NCI-H526 (cell line): ENCODE data around the gene RAET1G.
"Not testable (repeated sequence)": the region's sequence is repeated elsewhere in the genome, so short reads cannot be mapped to it uniquely, and the experiment has no call there.

ENCODE experiments used
- DNase-seq, 2 experiments: peaks; one replicate each; lab custom pipeline; 2025; lab: John Stamatoyannopoulos, UW

The RAET1G gene

GRCh38 chr6:149897015-149897697 lies 25.8 kb downstream of the RAET1G start:
- no peak for DNase-seq

GRCh38 chr6:149896491-149896890 lies 26.4 kb downstream of the RAET1G start:
- no peak for DNase-seq

- no peak for DNase-seq
Observed at GRCh38 chr6:149895833-149896271, 27.1 kb downstream of the RAET1G start.

DNA sequence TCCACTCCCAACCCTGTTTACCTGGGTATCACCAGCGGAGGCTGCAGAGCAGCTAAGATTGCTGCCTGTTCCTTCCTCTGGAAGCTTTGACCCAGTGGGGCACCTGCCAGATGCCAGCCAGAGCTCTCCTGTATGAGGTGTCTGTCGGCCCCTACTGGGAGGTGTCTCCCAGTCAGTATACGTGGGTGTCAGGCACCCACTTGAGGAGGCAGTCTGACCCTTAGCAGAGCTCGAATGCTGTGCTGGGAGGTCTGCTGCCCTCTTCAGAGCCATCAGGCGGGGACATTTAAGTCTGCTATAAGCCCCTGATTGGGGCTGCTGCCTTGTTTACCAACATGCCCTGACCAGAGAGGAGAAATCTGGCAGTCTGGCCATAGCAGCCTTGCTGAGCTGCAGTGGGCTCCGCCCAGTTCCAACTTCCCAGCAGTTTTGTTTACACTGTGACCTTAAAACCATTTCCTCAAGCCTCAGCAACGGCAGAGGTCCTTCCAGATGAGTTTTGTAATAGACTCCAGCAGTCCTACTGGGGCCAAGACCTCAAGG lies 27.8 kb downstream of the RAET1G start:
- peak in 1 of 2 experiments; percentile 33 for DNase-seq

DNA sequence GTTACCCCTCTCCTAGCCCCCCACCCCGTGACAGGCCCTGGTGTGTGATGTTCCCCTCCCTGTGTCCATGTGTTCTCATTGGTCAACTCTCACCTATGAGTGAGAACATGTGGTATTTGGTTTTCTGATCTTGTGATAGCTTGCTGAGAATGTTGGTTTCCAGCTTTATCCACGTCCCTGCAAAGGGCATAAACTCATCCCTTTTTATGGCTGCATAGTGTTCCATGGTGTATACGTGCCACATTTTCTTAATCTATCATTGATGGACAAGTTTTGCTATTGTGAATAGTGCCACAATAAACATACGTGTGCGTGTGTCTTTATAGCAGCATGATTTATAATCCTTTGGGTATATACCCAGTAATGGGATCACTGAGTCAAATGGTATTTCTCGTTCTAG lies 31.1 kb downstream of the RAET1G start:
- DNase-seq: not testable (repeated sequence)

DNA sequence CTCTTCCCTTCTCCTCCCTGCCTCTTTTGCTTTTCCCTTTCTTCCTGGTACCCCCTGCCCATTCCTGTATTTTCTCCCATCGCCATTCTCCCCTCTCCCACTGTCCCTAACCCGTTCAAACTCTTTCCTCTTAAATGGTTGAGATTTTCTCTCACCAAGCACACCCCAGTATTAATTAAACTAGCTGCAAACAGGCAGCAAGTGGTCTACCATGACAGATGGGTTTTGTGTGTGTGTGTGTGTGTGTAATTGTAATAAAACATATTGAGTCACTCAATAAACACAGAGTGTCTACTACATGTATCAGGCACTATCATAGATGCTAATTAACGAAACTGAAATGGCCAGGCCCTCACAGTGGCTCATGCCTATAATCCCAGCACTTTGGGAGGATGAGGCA lies 31.7 kb downstream of the RAET1G start:
- no peak for DNase-seq

DNA sequence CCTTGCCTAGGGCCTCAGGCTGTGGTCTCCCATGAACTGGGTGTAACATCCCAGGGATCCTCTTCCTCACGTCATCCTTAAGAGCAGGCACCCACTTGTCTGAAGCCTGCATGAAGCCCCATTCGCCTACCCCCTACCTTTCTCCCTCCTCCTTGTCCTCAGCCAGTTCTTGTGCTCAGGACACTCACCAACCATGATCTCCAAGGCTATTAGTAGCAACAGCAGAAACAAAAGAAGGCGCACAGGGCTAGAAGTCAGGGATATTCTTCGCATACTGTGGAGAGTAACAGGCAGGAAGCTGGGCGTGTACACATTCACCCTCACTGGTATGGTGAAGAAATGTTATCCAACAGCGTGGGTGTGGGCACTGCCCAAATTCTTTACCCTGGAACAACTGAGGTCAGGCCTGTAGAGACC lies 32.3 kb downstream of the RAET1G start:
- DNase-seq: no peak

- DNase-seq: no peak
Observed at GRCh38 chr6:149889326-149889725, 33.6 kb downstream of the RAET1G start.

GRCh38 chr6:149888659-149889058 lies 34.3 kb downstream of the RAET1G start:
- no peak for DNase-seq

GRCh38 chr6:149888093-149888492 lies 34.8 kb downstream of the RAET1G start:
- DNase-seq: no peak

DNA sequence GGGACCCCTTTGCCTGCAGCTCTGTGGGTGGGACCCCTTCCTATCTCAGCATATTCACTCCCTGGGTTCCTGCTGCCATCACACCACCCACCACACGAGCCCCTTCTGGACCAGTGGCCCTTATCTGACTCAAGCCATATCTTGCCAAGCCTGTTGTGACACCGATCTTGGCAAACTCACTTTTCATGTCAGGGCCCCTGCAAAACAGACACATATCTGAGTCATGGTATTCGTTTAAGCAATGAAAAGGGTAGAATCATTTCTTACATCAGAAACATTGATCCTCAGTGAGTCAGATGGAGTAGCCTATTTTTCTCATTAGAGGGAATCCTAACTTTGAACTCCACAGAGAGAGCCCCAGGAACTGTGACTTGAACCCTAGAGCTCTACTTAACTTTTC lies 35.6 kb downstream of the RAET1G start:
- no peak for DNase-seq

- no peak for DNase-seq
Observed at GRCh38 chr6:149885888-149886287, 37.0 kb downstream of the RAET1G start.

GRCh38 chr6:149884617-149885016 lies 38.3 kb downstream of the RAET1G start:
- no peak for DNase-seq

DNA sequence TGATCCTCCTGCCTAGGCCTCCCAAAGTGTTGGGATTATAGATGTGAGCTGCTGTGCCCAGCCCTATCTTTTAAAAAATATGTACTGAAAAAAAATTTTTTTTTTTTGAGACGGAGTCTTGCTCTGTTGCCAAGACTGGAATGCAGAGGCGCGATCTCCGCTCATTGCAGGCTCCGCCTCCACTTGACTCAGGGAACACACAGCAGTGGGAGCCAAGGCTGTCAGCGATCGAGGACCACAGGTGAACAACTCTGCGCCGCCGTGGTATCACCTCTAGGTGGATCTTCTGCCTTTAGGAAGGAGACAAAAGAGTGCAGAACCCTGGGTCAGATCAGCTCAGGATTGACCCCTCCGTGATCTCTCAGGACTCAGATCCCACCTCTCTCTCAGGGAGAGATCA lies 38.7 kb downstream of the RAET1G start:
- no peak for DNase-seq

- no peak for DNase-seq
Observed at GRCh38 chr6:149881860-149882259, 41.1 kb downstream of the RAET1G start.

GRCh38 chr6:149881066-149881766 lies 41.7 kb downstream of the RAET1G start:
- DNase-seq: no peak

DNA sequence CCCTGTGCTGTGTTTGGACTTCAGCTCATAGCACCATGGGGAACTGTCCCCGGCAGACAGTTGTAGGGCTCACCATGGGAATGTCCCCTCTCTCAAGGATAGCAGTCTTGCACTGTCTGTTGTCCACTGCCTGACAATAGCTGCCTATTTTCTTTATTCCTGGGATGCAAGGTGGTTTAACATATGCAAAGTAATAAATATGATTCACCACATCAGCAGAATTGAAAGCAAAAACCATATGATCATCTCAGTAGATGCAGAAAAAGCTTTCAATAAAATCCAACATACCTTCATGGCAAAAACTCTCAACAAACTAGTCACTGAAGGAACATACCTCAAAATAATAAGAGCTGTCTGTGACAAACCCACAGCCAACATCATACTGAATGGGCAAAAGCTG lies 45.3 kb downstream of the RAET1G start:
- DNase-seq: no peak

DNA sequence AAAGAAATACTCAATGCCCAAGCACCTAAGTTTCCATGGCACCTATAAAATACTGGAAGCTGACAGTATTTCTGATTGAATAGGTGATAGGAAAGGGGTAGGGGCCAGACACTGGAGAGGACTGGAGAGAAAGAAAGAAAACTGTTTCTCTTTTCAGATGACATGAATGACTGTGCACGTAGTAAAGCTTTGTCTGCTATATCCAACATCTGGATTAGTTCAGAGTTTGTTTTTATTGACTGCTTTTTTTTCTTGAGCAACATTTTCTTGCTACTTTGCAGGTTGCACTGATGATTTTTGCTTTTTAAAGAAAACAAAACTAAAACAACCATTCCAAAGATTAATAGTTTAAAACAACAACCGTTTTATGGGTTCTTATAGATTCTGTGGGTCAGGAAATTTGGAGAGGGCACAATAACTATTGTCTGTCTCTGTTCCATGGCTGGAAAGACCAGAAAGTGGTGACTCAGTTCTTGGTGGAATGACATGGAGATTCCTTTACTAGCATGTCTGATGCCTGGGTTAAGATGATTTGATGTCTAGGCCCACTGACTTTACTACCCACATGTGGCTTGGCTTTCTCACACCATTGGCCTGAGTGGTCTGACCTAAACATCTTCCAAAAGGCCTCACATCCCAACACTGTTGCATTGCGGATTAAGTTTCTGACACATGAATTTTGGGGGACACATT lies 46.5 kb downstream of the RAET1G start:
- DNase-seq: no peak

- DNase-seq: no peak
Observed at GRCh38 chr6:149872233-149872632, 50.7 kb downstream of the RAET1G start.

GRCh38 chr6:149871182-149871581 lies 51.7 kb downstream of the RAET1G start:
- no peak for DNase-seq

GRCh38 chr6:149869275-149869892 lies 53.5 kb downstream of the RAET1G start:
- DNase-seq: no peak

DNA sequence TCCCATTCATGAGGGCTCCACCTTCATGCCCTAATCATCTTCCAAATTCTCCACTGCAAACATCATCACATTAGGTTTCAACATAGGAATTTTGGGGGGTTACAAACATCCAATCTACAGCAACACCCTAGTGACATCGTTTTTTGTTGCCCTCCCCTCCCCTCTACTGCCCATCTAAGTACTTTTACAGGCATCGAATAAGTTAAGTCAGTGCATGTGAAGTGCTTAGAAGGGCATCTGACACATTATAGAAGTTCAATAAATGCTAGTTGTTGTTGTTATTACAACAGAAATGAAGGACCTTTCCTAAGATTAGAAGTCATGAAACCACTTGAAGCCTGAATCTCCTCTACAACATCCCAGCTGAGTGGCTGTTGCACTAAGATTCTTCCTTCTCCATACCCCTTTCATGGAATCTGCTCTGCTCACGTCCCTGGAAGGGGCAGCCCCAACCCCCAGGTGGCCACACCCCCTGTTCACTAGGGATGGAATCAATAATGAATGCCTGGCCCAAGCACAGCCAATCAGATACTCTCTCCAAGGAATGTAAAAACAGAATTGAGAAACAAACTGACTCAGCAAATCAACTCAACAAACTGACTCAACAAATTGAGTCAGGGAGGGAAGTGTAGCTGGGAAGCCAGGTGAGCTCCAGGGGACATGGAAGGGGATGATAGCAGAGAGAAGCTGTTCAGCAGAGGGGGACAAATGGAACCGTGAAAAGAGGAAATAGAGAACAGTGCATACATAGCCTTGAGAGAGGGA lies 54.9 kb downstream of the RAET1G start:
- DNase-seq: no peak
